GM12892 (cell line): ENCODE measurements around the gene RIN2.

Experiments
- DNase-seq: peaks from one replicate; pipeline ENCODE4 v3.0.0; 2011; ENCODE audit not compliant: insufficient read length
- FAIRE-seq: peaks from 2 replicates; lab custom pipeline; 2011; peaks lifted over from hg19 to GRCh38; lab: Jason Lieb, UNC
- POLR2A ChIP-seq: IDR thresholded peaks from 2 replicates; pipeline ENCODE4 v1.6.1; 2011; ENCODE audit warnings: low read depth, low read length, control low read depth
- POLR2AphosphoS5 ChIP-seq: IDR thresholded peaks from 2 replicates; pipeline ENCODE4 v1.6.1; 2011; ENCODE audit warnings: low read depth, low read length, control low read depth
- TAF1 ChIP-seq: IDR thresholded peaks from 2 replicates; pipeline ENCODE4 v1.6.1; 2011; ENCODE audit warnings: low read depth, mild to moderate bottlenecking, control low read depth, low read length, borderline replicate concordance

RIN2 gene

DNA sequence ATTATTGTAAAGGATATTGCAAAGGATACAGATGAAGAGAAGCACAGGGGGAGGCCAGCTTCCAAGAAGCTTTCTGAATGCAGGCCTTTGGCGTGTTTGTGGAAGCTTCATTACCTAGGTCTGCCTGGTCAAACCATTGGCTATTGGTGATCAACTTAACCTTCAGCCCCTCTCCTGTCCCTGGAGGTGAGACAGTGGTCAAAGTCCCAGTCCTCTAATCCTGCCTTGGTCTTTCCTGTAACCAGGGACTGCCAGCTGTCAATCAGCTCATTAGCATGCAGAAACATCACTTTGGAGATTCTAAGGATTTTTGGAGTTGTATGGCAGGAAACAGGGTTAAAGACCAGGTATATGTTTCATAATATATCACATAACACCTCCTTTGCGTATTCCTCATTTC is 13.0 kb downstream of the RIN2 start:
- FAIRE-seq (no peak), DNase-seq (no peak)
- TF ChIP-seq POLR2AphosphoS5 (no peak), POLR2A (no peak), TAF1 (no peak)

DNA sequence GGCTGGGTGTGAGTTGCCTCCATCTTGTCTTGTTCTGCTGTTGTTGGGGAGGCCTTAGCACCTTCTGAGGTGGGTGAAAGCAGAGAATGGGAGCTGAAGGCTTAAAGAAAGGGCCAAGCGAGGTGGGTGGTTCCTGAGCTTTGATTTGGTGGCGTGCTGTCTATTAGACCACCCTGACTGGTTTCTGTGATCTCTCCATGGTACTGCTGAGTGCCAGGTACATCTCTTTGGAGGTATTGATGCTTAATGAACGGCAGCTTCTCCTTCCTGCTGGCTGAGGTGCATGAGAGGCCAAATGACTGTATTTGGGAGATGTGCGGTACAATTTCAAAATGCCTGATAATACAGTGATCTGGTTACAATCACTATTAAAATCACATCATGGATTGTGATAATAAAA is 15.4 kb downstream of the RIN2 start:
- no peak for TF ChIP-seq POLR2AphosphoS5
- no peak for TF ChIP-seq POLR2A
- no peak for TF ChIP-seq TAF1
- FAIRE-seq (no peak), DNase-seq (no peak)

DNA sequence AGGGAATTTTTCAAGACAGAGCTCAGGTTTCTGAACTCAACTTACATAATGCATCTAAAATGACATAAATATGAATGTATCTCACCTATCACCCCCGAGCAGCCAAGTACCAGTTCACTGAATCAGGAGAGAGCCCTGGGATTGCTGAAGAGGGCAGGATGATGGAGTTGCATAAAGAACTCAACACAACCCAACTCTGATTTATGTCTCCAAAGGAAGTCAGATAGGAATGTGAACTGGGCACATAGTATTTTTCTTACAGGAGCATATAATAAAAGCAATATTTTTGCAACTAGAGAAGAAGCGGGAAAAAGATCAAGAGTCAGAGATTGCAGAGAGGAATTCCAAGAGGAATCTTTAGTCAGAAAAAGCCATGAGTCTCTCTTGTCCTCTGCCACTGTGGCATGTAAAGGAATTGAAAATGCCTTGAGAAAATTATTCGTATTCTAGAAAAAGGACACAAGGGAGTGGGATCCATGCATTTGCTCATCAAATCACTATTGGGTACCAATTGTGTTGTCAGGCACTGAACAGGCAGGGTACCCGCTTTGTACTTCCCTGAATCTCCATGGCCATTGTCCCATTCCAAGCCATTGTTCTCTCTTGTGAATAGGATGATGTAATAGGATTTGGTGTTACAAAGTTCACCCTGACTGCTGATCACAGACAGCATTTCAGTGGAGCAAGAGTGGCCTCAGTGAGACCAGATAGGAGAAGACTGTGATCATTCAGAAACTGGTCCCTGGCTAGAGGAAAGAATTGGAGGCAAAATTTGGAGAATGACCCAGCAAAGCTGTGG is 16.3 kb downstream of the RIN2 start:
- TF ChIP-seq POLR2A (no peak), TAF1 (no peak), POLR2AphosphoS5 (no peak)
- FAIRE-seq (no peak), DNase-seq (no peak)

DNA sequence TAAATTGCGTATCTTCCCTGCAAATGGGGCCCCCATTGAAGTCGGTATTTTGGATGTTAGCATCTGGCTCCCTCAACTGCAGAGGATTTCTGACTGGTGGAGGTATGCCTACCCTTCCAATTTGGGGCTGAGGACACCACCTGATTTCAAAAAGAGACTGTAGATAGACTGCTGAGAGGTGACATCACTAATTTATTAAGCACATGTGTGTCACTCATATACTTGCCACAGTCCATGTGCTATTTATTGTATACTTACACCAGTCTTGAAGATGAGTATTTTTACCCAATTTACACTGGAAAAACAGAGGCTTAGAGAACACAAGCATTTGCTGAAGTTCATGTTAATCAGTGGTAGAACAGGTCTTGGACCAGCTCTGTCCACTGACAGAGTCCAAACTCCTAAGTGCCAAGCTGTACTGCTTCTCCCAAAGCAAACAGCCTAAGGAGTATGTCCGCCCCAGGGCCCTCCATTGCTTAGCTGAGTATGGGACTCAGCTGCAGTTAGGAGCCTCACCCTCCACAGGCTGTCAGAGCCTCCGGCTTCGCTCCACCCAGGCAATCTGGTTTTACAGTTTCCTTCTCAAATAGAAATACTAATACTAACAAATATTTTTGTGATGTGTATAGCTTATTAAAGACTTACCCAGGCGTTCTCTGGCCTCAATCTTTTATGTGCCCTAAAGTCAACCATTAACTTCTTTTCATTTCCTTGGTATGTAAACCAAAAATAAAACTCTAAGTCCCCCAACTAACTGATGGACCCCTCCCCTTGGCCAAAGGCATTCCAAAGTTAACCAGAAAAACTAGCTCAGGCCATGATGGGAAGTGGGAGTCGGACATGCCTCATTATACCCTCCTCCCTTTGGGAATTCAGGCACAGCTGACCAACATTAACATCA is 17.5 kb downstream of the RIN2 start:
- TF ChIP-seq POLR2A (no peak), TAF1 (no peak), POLR2AphosphoS5 (no peak)
- FAIRE-seq (no peak), DNase-seq (no peak)

DNA sequence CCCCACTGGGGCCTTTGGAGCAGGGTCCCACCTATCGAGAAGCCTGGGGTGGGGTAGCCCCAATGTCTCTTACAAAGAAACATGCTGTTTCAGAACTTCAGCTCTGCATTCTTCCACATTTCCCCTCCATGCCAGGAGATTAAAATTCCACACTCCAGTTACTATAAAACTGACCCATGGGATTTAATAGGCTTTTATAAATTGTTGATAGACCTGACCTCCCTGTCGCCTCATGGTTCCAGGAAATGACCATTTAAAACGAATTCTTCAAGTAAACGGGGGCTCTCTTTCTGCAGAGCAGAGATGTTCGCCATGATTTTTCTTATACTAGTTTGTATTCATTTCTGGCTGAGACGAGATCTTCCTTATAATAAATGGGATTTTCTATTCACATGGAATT is 19.3 kb downstream of the RIN2 start:
- FAIRE-seq (no peak), DNase-seq (no peak)
- TF ChIP-seq POLR2A: no peak
- no peak for TF ChIP-seq POLR2AphosphoS5
- no peak for TF ChIP-seq TAF1

DNA sequence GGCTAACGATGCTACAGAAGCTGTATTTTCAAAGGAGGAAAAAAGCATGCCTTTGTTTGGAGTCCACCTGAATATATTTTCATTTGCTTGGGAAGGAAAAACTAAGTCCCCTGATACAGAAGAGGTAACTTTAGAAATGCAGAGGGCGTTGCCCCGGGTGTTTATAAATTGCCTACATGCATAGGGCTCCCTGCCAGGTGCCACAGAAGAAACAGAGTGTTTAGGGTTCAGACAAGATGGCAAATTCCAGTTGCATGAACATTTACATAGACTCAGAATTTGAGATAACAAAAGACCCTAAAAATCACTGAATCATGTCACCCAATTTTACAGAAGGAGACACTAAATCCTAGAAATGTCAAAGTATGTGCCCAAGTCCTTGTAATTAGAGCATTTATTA is 19.9 kb downstream of the RIN2 start:
- TF ChIP-seq TAF1 (no peak), POLR2AphosphoS5 (no peak), POLR2A (no peak)
- DNase-seq (no peak), FAIRE-seq (no peak)

DNA sequence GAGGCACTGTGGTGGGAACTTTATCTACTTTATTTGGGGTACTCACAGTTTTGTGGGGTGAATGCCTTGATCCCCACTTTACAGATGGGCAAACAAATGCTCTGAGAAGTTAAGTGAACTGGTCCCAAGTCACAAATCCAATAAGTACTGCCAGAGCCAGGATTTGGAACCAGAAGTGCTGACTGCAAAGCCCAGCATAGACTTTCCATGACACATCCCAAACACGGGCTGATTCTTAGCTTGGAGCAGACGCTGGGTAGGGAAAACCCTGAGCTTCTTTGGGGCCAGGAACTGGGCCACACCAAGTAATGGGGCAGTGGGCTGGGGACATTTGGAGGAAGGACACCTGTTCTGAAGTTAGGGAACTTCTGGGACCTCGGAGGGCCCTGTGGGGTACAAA is 20.3 kb downstream of the RIN2 start:
- DNase-seq (no peak), FAIRE-seq (no peak)
- TF ChIP-seq POLR2A: no peak
- TF ChIP-seq TAF1: no peak
- TF ChIP-seq POLR2AphosphoS5: no peak

DNA sequence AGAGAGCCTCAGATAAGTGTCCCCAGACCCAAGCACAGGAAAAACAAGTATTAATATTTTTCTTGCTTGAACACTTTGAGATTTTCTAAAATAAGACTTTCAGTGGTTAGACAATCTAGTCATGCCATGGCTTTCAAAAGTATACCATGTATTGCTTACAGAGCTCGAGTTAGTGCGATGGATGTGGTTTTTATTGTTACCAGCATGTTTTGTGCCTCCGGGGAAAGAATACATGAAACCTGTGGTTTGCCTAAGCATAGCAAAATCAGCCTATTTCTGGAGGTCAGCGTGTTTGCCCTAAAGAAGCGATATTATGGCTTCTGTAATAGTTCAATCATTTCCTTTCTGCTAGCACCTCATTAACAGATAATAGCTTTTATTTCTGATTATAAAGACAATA is 21.6 kb downstream of the RIN2 start:
- FAIRE-seq (no peak), DNase-seq (no peak)
- TF ChIP-seq POLR2A (no peak), POLR2AphosphoS5 (no peak), TAF1 (no peak)

DNA sequence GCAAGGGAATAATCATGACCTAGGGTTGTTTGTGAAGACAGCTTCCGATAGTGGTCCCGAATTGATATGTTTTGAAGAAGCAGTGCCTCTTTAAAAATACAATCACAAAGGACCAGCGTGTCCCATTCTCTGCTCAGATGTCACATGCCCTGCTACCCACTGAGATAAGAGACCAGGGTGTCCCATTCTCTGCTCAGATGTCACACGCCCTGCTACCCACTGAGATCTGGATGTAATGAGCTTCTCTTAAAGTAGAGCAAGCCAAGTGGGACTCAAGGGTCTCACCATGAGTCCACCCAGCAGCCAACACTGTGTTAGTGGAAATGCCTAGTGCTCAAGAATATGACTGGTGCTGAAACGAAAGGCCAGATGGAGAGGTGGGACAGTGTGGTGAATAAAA is 22.2 kb downstream of the RIN2 start:
- TF ChIP-seq POLR2A (no peak), POLR2AphosphoS5 (no peak), TAF1 (no peak)
- DNase-seq (no peak), FAIRE-seq (no peak)

DNA sequence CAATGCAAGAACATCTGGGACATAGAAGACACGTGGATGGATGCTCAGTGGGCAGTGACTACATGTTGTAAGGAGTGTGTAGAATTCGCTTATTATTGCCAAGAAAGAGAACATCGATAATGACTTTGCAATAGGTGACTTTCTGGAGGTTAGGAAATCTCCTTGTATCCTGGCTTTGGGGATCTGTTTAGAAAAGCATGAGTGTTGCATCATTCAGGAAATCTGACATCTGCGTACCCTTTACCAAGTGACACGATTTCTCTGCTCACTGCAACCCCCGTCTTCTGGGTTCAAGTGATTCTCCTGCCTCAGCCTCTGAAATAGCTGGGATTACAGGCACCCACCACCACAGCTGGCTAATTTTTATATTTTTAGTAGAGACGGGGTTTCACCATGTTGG is 23.2 kb downstream of the RIN2 start:
- FAIRE-seq: no peak
- TF ChIP-seq POLR2AphosphoS5 (no peak), POLR2A (no peak), TAF1 (no peak)
- DNase-seq: no peak

DNA sequence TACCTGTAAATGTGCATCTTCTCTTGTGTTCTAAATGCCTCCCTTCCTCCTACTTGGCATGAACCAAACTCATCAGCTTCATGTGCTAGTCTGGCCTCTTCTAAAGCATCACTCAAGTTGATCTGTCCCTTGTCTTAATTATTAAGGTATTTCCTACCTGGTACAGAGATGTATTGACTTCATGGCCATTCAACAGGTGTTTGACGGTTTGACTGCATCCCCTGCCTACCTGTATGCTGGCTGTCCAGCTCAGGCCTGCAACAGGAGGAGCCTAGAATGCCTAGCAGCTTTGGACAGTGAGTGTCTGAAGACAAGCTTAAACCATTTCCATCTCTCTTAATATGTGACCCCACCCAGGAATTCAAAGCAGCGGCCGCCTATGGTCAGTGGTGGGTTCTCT is 24.6 kb downstream of the RIN2 start:
- TF ChIP-seq POLR2A (no peak), TAF1 (no peak), POLR2AphosphoS5 (no peak)
- no peak for FAIRE-seq
- DNase-seq: no peak

DNA sequence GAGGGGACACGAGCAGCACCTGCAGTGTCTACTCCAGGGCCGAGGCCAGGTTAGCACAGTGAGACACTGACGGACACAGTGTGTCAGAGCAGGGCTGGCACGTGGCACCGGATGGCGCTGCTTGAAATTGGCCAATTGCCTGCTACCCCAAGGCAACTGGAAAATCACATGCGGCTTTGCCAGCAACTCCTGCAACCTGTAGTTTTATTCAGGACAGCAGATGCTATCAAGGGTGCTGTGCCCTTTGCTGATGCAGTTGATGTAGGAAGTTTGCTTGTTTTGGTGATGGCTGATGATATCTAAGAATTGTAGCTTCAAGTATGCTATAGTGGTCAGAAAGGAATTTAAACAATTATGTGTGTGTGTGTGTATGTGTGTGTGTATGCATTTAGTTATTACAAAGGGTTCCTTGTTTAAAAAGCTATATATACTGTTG is 25.9 kb downstream of the RIN2 start:
- DNase-seq (no peak), FAIRE-seq (no peak)
- TF ChIP-seq TAF1 (no peak), POLR2A (no peak), POLR2AphosphoS5 (no peak)
